ENCODE results near the gene ATG101. TPM values are rescaled to one million over a fixed set of nuclear protein-coding genes. Genes with fewer than 3 reads are reported as not detected.

ATG101 gene
- total and polyA plus RNA-seq, 2 of the 13 experiments (the other 11 are each of a cell fraction or from before 2014, with no cell fraction given) = 58.2 to 67.7 TPM

GRCh38 chr12:52069327-52070184, at the start of gene ATG101 (continued):
- peak; percentile 95 for TF ChIP-seq HINFP (CRISPR knock-in tag; IDR thresholded peaks at IDR 0.05; ENCODE audit: low read depth)
- TF ChIP-seq ZMAT5 (CRISPR knock-in tag; IDR thresholded peaks at IDR 0.05; ENCODE audit: borderline replicate concordance, low read depth) = no peak
- peak; percentile 92 for TF ChIP-seq KAT8 (CRISPR knock-in tag; IDR thresholded peaks at IDR 0.05)
- no peak for TF ChIP-seq ARNT (IDR thresholded peaks at IDR 0.05)
- TF ChIP-seq POLR2G (IDR thresholded peaks at IDR 0.05; ENCODE audit: low read depth, low read length) = peak; percentile 81
- TF ChIP-seq IKZF4 (CRISPR knock-in tag; IDR thresholded peaks at IDR 0.05; ENCODE audit: borderline replicate concordance, low read depth, not compliant biosample characterization) = no peak
- peak; percentile 82 for TF ChIP-seq ZNF710 (CRISPR knock-in tag; IDR thresholded peaks at IDR 0.05; ENCODE audit: borderline replicate concordance)
- TF ChIP-seq ZFP62 (CRISPR knock-in tag; IDR thresholded peaks at IDR 0.05) = no peak
- no peak for TF ChIP-seq SMAD9 (CRISPR knock-in tag; IDR thresholded peaks at IDR 0.05)
- TF ChIP-seq TOPORS (CRISPR knock-in tag; IDR thresholded peaks at IDR 0.05) = 0 out of 2 replicates have a peak, but pooled peaks have one; percentile 38
- no peak for TF ChIP-seq ZSCAN29 (CRISPR knock-in tag; conservative IDR thresholded peaks at IDR 0.05)
- TF ChIP-seq ZNF407 (CRISPR knock-in tag; IDR thresholded peaks at IDR 0.05; ENCODE audit: not compliant biosample characterization) = no peak
- TF ChIP-seq ZNF264 (CRISPR knock-in tag; IDR thresholded peaks at IDR 0.05) = no peak
- no peak for TF ChIP-seq TFE3 (CRISPR knock-in tag; IDR thresholded peaks at IDR 0.05)
- TF ChIP-seq FOSL2 (CRISPR knock-in tag; IDR thresholded peaks at IDR 0.05) = peak; percentile 70

Data from HepG2 (cell line).